Neural progenitor cell (in vitro differentiated cells): ENCODE measurements around the gene SLC11A1. TPM values are rescaled to one million over a fixed set of nuclear protein-coding genes. Genes with fewer than 3 reads are reported as not detected.

Source experiments
- DNase-seq: peaks from one replicate; pipeline ENCODE4 v3.0.0-alpha.2; 2016; ENCODE audit warnings: low spot score
- H2AFZ ChIP-seq: fragments of 200-600 bp; sonication (generic); replicated peaks from 2 replicates; pipeline ENCODE4 v1.6.1; 2016; ENCODE audit warnings: antibody characterized with exemption
- H3F3A ChIP-seq: fragments of 200-600 bp; sonication (generic); 2 replicates; pipeline ENCODE4 v1.6.1; 2016; ENCODE audit warnings: antibody characterized with exemption, low read depth
- H3K27ac ChIP-seq: fragments of 200-600 bp; sonication (generic); 2 replicates; pipeline ENCODE4 v1.5.1; 2016; ENCODE audit warnings: mild to moderate bottlenecking
- H3K27me3 ChIP-seq: fragments of 200-600 bp; sonication (generic); 2 replicates; pipeline ENCODE4 v1.6.1; 2016; ENCODE audit warnings: mild to moderate bottlenecking, moderate library complexity
- H3K36me3 ChIP-seq: fragments of 200-600 bp; sonication (generic); 2 replicates; pipeline ENCODE4 v1.5.1; 2016
- H3K4me1 ChIP-seq: fragments of 200-600 bp; sonication (generic); 2 replicates; pipeline ENCODE4 v1.6.1; 2016; ENCODE audit warnings: mixed run types
- H3K4me2 ChIP-seq: fragments of 200-600 bp; sonication (generic); 2 replicates; pipeline ENCODE4 v1.6.1; 2016
- H3K4me3 ChIP-seq: fragments of 200-600 bp; sonication (generic); 2 replicates; pipeline ENCODE4 v1.5.1; 2016
- H3K79me2 ChIP-seq: fragments of 200-600 bp; sonication (generic); 2 replicates; pipeline ENCODE4 v1.6.1; 2016; ENCODE audit warnings: low read depth
- H3K9ac ChIP-seq: fragments of 200-600 bp; sonication (generic); 2 replicates; pipeline ENCODE4 v1.6.1; 2016
- H3K9me3 ChIP-seq: fragments of 200-600 bp; sonication (generic); 2 replicates; pipeline ENCODE4 v1.5.1; 2016; ENCODE audit warnings: low read depth
- H4K20me1 ChIP-seq: fragments of 200-600 bp; sonication (generic); 2 replicates; pipeline ENCODE4 v1.6.1; 2016; ENCODE audit warnings: low read depth
- H3K27ac Mint-ChIP-seq: 3 replicates; pipeline ENCODE4 v1.8.0; 2021; ENCODE audit warnings: mixed read lengths
- H3K27me3 Mint-ChIP-seq: 2 replicates; pipeline ENCODE4 v1.8.0; 2022; ENCODE audit warnings: low read depth, mild to moderate bottlenecking, inconsistent platforms, moderate library complexity, mixed read lengths; ENCODE audit not compliant: insufficient read depth
- H3K36me3 Mint-ChIP-seq: 3 replicates; pipeline ENCODE4 v1.8.0; 2021; ENCODE audit warnings: mixed read lengths
- H3K4me1 Mint-ChIP-seq: 3 replicates; pipeline ENCODE4 v1.8.0; 2021; ENCODE audit warnings: mixed read lengths
- H3K4me3 Mint-ChIP-seq: 3 replicates; pipeline ENCODE4 v1.8.0; 2021; ENCODE audit warnings: mild to moderate bottlenecking, moderate library complexity, mixed read lengths
- H3K9me3 Mint-ChIP-seq: 3 replicates; pipeline ENCODE4 v1.8.0; 2020; ENCODE audit warnings: mixed read lengths
- EZH2 ChIP-seq: fragments of 200-600 bp; sonication (generic); IDR thresholded peaks from 2 replicates; pipeline ENCODE4 v1.6.1; 2017; ENCODE audit warnings: antibody characterized with exemption, mild to moderate bottlenecking, moderate library complexity
- EZH2phosphoT487 ChIP-seq: fragments of 200-600 bp; sonication (generic); IDR thresholded peaks from 2 replicates; pipeline ENCODE4 v1.6.1; 2017; ENCODE audit warnings: antibody characterized with exemption
- total RNA-seq: library from RNA; depleted of rRNA; stranded (reverse); fragments of >200 nt; gene quantifications from 2 replicates; pipeline ENCODE4 v1.2.3, GENCODE V29; 2015; ENCODE audit warnings: low replicate concordance
- TF ChIP-seq, protein P1 (sequence below): fragments of 200-600 bp; sonication (generic); IDR thresholded peaks from 2 replicates; pipeline ENCODE4 v1.5.1; 2017; ENCODE audit warnings: antibody characterized with exemption, mild to moderate bottlenecking

The SLC11A1 gene
- total RNA-seq, 1 donor from 2014 or later, result not detected

- Histone ChIP-seq H3K9ac (no peak overlapping the region), H3K4me1 (no peaks in the 10 kb centered on the region), H4K20me1 (no peaks in the 10 kb centered on the region), H2AFZ (no peak overlapping the region), H3K79me2 (no peaks in the 10 kb centered on the region), H3F3A (no peaks in the 10 kb centered on the region), H3K27me3 (no peaks in the 10 kb centered on the region), H3K4me3 (no peak overlapping the region), H3K4me2 (no peak overlapping the region), H3K9me3 (no peaks in the 10 kb centered on the region), H3K27ac (no peak overlapping the region), H3K36me3 (no peaks in the 10 kb centered on the region)
- no peak overlapping the region for H3K4me3 Mint-ChIP-seq
- H3K4me1 Mint-ChIP-seq, result peaks cover 10% of the 10 kb centered on the region
- TF ChIP-seq, protein P1, sequence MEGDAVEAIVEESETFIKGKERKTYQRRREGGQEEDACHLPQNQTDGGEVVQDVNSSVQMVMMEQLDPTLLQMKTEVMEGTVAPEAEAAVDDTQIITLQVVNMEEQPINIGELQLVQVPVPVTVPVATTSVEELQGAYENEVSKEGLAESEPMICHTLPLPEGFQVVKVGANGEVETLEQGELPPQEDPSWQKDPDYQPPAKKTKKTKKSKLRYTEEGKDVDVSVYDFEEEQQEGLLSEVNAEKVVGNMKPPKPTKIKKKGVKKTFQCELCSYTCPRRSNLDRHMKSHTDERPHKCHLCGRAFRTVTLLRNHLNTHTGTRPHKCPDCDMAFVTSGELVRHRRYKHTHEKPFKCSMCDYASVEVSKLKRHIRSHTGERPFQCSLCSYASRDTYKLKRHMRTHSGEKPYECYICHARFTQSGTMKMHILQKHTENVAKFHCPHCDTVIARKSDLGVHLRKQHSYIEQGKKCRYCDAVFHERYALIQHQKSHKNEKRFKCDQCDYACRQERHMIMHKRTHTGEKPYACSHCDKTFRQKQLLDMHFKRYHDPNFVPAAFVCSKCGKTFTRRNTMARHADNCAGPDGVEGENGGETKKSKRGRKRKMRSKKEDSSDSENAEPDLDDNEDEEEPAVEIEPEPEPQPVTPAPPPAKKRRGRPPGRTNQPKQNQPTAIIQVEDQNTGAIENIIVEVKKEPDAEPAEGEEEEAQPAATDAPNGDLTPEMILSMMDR, result no peak
- TF ChIP-seq EZH2phosphoT487 (no peak), EZH2 (no peak)
- no peaks in the 10 kb centered on the region for H3K9me3 Mint-ChIP-seq
- no peak for DNase-seq
- peaks cover 5% of the 10 kb centered on the region for H3K27me3 Mint-ChIP-seq
- H3K27ac Mint-ChIP-seq, result no peak overlapping the region
- no peaks in the 10 kb centered on the region for H3K36me3 Mint-ChIP-seq
These were observed 38.5 kb upstream of the SLC11A1 start for GRCh38 chr2:218343591-218343990.

DNA sequence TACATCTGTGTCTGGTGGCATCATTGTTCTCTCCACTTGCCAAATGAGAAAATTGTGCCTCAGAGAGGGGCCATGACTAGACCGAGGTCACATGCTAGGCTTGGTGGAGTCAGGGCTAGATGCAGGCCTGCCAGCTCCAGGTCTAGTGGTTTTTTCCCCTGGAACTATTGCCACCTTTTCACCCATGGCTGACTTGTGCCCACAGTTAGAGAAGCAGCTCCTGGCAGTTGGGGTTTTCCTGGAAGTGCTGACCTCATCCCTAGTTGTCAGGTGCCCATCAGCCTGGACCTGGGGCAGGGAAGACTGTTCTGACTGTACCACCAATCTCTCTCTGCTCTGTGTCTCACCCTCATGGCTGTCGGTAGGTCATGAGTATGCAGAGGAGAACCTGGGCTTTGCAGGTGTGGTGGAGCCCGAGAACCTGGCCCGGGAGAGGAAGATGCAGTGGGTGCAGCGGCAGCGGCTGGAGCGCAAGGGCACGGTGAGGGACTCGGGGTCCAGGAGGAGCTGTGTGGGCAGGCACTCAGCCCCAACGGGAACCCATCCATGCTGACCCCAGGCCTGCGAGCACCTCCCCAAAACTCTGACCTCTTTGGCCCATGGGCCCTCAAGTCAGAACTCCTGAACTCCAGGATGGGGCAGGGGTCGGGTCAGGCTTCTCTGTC is 37.9 kb upstream of the SLC11A1 start:
- no peaks in the 10 kb centered on the region for H3K79me2 ChIP-seq

GRCh38 chr2:218344755-218345417 is 37.2 kb upstream of the SLC11A1 start:
- Mint-ChIP-seq H3K36me3 (peaks cover 2% of the 10 kb centered on the region), H3K27ac (no peak overlapping the region)
- no peak overlapping the region for H3K9ac ChIP-seq

More for the DNA sequence above, 37.9 kb upstream of the SLC11A1 start:
- H3K27ac ChIP-seq, result no peak overlapping the region
- H3F3A ChIP-seq, result no peaks in the 10 kb centered on the region
- H4K20me1 ChIP-seq, result no peaks in the 10 kb centered on the region
- Mint-ChIP-seq H3K27me3 (peaks cover 5% of the 10 kb centered on the region), H3K9me3 (no peaks in the 10 kb centered on the region), H3K4me1 (peaks cover 10% of the 10 kb centered on the region), H3K27ac (no peak overlapping the region), H3K4me3 (no peak overlapping the region), H3K36me3 (no peaks in the 10 kb centered on the region)
- H3K4me1 ChIP-seq, result no peaks in the 10 kb centered on the region
- H3K36me3 ChIP-seq, result no peaks in the 10 kb centered on the region
- no peak overlapping the region for H2AFZ ChIP-seq
- H3K4me2 ChIP-seq, result no peak overlapping the region
- DNase-seq, result no peak
- no peak overlapping the region for H3K4me3 ChIP-seq
- no peaks in the 10 kb centered on the region for H3K9me3 ChIP-seq
- no peaks in the 10 kb centered on the region for H3K27me3 ChIP-seq
- H3K9ac ChIP-seq, result no peak overlapping the region
- TF ChIP-seq, protein P1, result no peak
- TF ChIP-seq EZH2phosphoT487, result no peak
- no peak for TF ChIP-seq EZH2

More at GRCh38 chr2:218344755-218345417, 37.2 kb upstream of the SLC11A1 start:
- Histone ChIP-seq H3K4me2 (no peak overlapping the region), H3K9me3 (no peaks in the 10 kb centered on the region), H3K27me3 (no peaks in the 10 kb centered on the region), H3F3A (no peaks in the 10 kb centered on the region), H3K36me3 (no peaks in the 10 kb centered on the region), H3K27ac (no peak overlapping the region), H3K4me1 (no peaks in the 10 kb centered on the region), H3K4me3 (no peak overlapping the region), H3K79me2 (no peaks in the 10 kb centered on the region), H4K20me1 (no peaks in the 10 kb centered on the region), H2AFZ (no peak overlapping the region)
- H3K9me3 Mint-ChIP-seq, result peaks cover 3% of the 10 kb centered on the region
- peaks cover 8% of the 10 kb centered on the region for H3K27me3 Mint-ChIP-seq
- no peak for TF ChIP-seq EZH2phosphoT487
- TF ChIP-seq EZH2, result no peak
- TF ChIP-seq, protein P1, result no peak
- H3K4me1 Mint-ChIP-seq, result peaks cover 13% of the 10 kb centered on the region
- H3K4me3 Mint-ChIP-seq, result no peak overlapping the region
- no peak for DNase-seq
